ENCODE data around the gene WDR89.

WDR89 gene

DNA sequence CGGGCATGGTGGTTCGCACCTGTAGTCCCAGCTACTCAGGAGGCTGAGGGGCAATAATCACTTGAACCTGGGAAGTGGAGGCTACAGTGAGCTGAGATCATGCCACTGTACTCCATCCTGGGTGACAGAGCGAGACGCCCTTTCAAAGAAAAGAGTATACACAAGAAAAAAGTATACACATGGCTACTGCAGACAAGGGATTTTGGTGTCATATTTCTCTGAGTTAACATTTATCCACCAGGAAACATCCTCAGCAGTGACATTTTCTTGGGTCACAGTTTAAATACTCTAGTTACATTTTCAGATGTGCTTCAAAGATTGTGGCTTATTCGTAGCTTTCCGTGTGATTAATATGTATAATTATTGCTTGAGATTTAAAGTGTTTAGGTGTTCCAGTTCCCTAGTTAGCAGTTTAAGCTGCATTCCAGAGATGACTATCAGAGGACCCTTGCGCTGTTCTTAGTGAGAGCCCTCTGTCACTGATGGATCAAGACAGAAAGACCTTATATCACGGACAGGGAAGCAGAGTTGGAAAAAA, 93.8 kb downstream of the WDR89 start:
- Histone ChIP-seq H3K4me1 (ENCODE audit: control insufficient read depth, insufficient read depth, low read length) (no peaks in the 10 kb centered on the region), H3K27ac (ENCODE audit: low read depth, low read length) (no peak overlapping the region), H3K36me3 (ENCODE audit: control insufficient read depth, insufficient read depth, low read length) (no peaks in the 10 kb centered on the region), H3K4me3 (ENCODE audit: low read depth, low read length) (no peak overlapping the region), H3K9me3 (ENCODE audit: control insufficient read depth, insufficient read depth, low read depth, low read length) (no peaks in the 10 kb centered on the region), H3K9ac (ENCODE audit: low read length) (no peak overlapping the region), H3K27me3 (ENCODE audit: control insufficient read depth, insufficient read depth, low read length) (no peaks in the 10 kb centered on the region)

Measured in HUES6 (cell line).